CD4-positive, alpha-beta memory T cell (primary cell): ENCODE measurements around the gene CACNA1C. TPM values are rescaled to one million over a fixed set of nuclear protein-coding genes. Genes with fewer than 3 reads are reported as not detected.

ENCODE experiments used
- CTCF ChIA-PET: fragments of 350-600 bp; sonication (Branson Sonifier 250); formaldehyde crosslinking; loops from one replicate; lab custom pipeline; 2021; ENCODE audit warnings: inconsistent platforms; ENCODE audit not compliant: partially characterized antibody; lab: Charles Lee
- POLR2A ChIA-PET: fragments of 350-600 bp; sonication (Branson Sonifier 250); formaldehyde crosslinking; loops from one replicate; lab custom pipeline; 2021; ENCODE audit not compliant: partially characterized antibody; lab: Charles Lee
- DNase-seq, 5 donors: peaks; one replicate each; pipeline versions ENCODE4 v3.0.0 to v3.0.0-alpha.2; 2020 to 2022; ENCODE audit warnings: mixed read lengths in 1 of 5
- H3K27ac ChIP-seq: one replicate; pipeline ENCODE4 v1.7.0; 2013; ENCODE audit warnings: low read depth, low read length
- H3K27me3 ChIP-seq: 2 replicates; pipeline ENCODE4 v1.7.0; 2013; ENCODE audit warnings: mild to moderate bottlenecking, low read length, moderate library complexity; ENCODE audit not compliant: insufficient read depth
- H3K36me3 ChIP-seq: 2 replicates; pipeline ENCODE4 v1.7.0; 2013; ENCODE audit warnings: mild to moderate bottlenecking, low read length, moderate library complexity; ENCODE audit not compliant: insufficient read depth
- H3K4me1 ChIP-seq: 2 replicates; pipeline ENCODE4 v1.7.0; 2013; ENCODE audit warnings: mild to moderate bottlenecking, low read length, moderate library complexity; ENCODE audit not compliant: insufficient read depth
- H3K4me3 ChIP-seq, 2 donors: one replicate each; pipeline ENCODE4 v1.7.0; 2013; ENCODE audit warnings: low read length in 2 of 2, mild to moderate bottlenecking in 1 of 2
- H3K9me3 ChIP-seq, 2 donors: one replicate each; pipeline ENCODE4 v1.7.0; 2013; ENCODE audit warnings: low read length in 2 of 2, control low read depth in 1 of 2; ENCODE audit not compliant: control insufficient read depth in 1 of 2
- H3K27ac Mint-ChIP-seq, 7 donors: one replicate each; pipeline ENCODE4 v1.8.0; 2020 to 2021; ENCODE audit warnings: mixed read lengths in 7 of 7, mild to moderate bottlenecking in 6 of 7, inconsistent platforms in 3 of 7, moderate library complexity in 3 of 7
- H3K27me3 Mint-ChIP-seq, 2 donors: one replicate each; pipeline ENCODE4 v1.8.0; 2020 to 2021; ENCODE audit warnings: mixed read lengths in 2 of 2
- H3K36me3 Mint-ChIP-seq, 2 donors: one replicate each; pipeline ENCODE4 v1.8.0; 2020 to 2021; ENCODE audit warnings: mixed read lengths in 2 of 2, inconsistent platforms in 1 of 2, mild to moderate bottlenecking in 1 of 2
- H3K4me1 Mint-ChIP-seq, 4 donors: one replicate each; pipeline ENCODE4 v1.8.0; 2020 to 2021; ENCODE audit warnings: mixed read lengths in 4 of 4, mild to moderate bottlenecking in 1 of 4
- H3K4me3 Mint-ChIP-seq, 8 donors: one replicate each; pipeline ENCODE4 v1.8.0; 2020 to 2021; ENCODE audit warnings: mixed read lengths in 8 of 8, mild to moderate bottlenecking in 7 of 8, moderate library complexity in 6 of 8, inconsistent platforms in 3 of 8
- H3K9me3 Mint-ChIP-seq, 8 donors: one replicate each; pipeline ENCODE4 v1.8.0; 2020 to 2021; ENCODE audit warnings: mixed read lengths in 8 of 8, mild to moderate bottlenecking in 5 of 8, inconsistent platforms in 3 of 8, moderate library complexity in 1 of 8
- intact Hi-C: fragments of 100-400 bp; cut with micrococcal nuclease; formaldehyde crosslinking; loops from one replicate; pipeline ENCODE4 v1.15.1; 2023
- polyA plus RNA-seq, 2 donors: library from polyadenylated mRNA; unstranded; fragments of 300-500 nt; fragmentation: Illumina TruSeq; gene quantifications; one replicate each; pipeline ENCODE4 v1.2.3, GENCODE V29; 2021
- total RNA-seq, 2 experiments: library from RNA; stranded (reverse); gene quantifications; one replicate each; pipeline ENCODE4 v1.2.3, GENCODE V29; 2021

The CACNA1C gene
- total and polyA plus RNA-seq, 4 experiments from 2014 or later, result 0.05 to 0.21 (median 0.07) TPM

GRCh38 chr12:2432856-2433255 is 380.1 kb downstream of the CACNA1C start:
- Histone ChIP-seq H3K9me3 (no peaks in the 10 kb centered on the region), H3K27ac (no peak overlapping the region), H3K36me3 (no peaks in the 10 kb centered on the region), H3K4me3 (no peak overlapping the region), H3K27me3 (no peaks in the 10 kb centered on the region), H3K4me1 (no peaks in the 10 kb centered on the region)
- ChIA-PET CTCF (no interaction called here), POLR2A (no interaction called here)
- intact Hi-C loops, result no loop called here
- Mint-ChIP-seq H3K27me3 (peaks cover 7 to 8% of the 10 kb centered on the region in 2 donors), H3K4me3 (no peak overlapping the region), H3K9me3 (peaks cover 0 to 2% (median 0%) of the 10 kb centered on the region in 8 donors), H3K36me3 (no peaks in the 10 kb centered on the region), H3K4me1 (no peaks in the 10 kb centered on the region), H3K27ac (no peak overlapping the region)
- DNase-seq, result no peak

- Mint-ChIP-seq H3K36me3 (no peaks in the 10 kb centered on the region), H3K4me3 (no peak overlapping the region), H3K4me1 (no peaks in the 10 kb centered on the region), H3K9me3 (peaks cover 0 to 2% (median 0%) of the 10 kb centered on the region in 8 donors), H3K27ac (no peak overlapping the region), H3K27me3 (peaks cover 7 to 8% of the 10 kb centered on the region in 2 donors)
- H3K27ac ChIP-seq, result no peak overlapping the region
- H3K27me3 ChIP-seq, result no peaks in the 10 kb centered on the region
- no peaks in the 10 kb centered on the region for H3K4me1 ChIP-seq
- no peak for DNase-seq
- H3K4me3 ChIP-seq, result no peak overlapping the region
- H3K36me3 ChIP-seq, result no peaks in the 10 kb centered on the region
- POLR2A ChIA-PET, result no interaction called here
- CTCF ChIA-PET, result no interaction called here
- no peaks in the 10 kb centered on the region for H3K9me3 ChIP-seq
- intact Hi-C loops, result no loop called here
Observed at GRCh38 chr12:2435511-2435910, 382.7 kb downstream of the CACNA1C start.

- Histone ChIP-seq H3K36me3 (no peaks in the 10 kb centered on the region), H3K9me3 (no peaks in the 10 kb centered on the region), H3K4me1 (no peaks in the 10 kb centered on the region), H3K4me3 (no peak overlapping the region), H3K27me3 (no peaks in the 10 kb centered on the region), H3K27ac (no peak overlapping the region)
- intact Hi-C loops, result no loop called here
- Mint-ChIP-seq H3K4me1 (no peaks in the 10 kb centered on the region), H3K27me3 (peaks cover 6 to 9% of the 10 kb centered on the region in 2 donors), H3K4me3 (no peak overlapping the region), H3K36me3 (no peaks in the 10 kb centered on the region), H3K27ac (no peak overlapping the region), H3K9me3 (peaks cover 0 to 2% (median under 1%) of the 10 kb centered on the region in 8 donors)
- no peak for DNase-seq
- POLR2A ChIA-PET, result no interaction called here
- CTCF ChIA-PET, result no interaction called here
Observed at GRCh38 chr12:2439332-2440100, 386.7 kb downstream of the CACNA1C start.

GRCh38 chr12:2443776-2444175 is 391.0 kb downstream of the CACNA1C start:
- POLR2A ChIA-PET, result no interaction called here
- H3K4me1 ChIP-seq, result no peaks in the 10 kb centered on the region
- H3K9me3 ChIP-seq, result no peaks in the 10 kb centered on the region
- intact Hi-C loops, result no loop called here
- H3K4me3 ChIP-seq, result no peak overlapping the region
- peaks cover 8 to 13% of the 10 kb centered on the region in 2 donors for H3K27me3 Mint-ChIP-seq
- H3K36me3 ChIP-seq, result no peaks in the 10 kb centered on the region
- no peaks in the 10 kb centered on the region for H3K27me3 ChIP-seq
- H3K27ac ChIP-seq, result no peak overlapping the region
- DNase-seq, result no peak
- H3K4me3 Mint-ChIP-seq, result no peak overlapping the region
- CTCF ChIA-PET, result no interaction called here
- no peak overlapping the region for H3K27ac Mint-ChIP-seq
- H3K36me3 Mint-ChIP-seq, result no peaks in the 10 kb centered on the region
- H3K4me1 Mint-ChIP-seq, result no peaks in the 10 kb centered on the region
- peaks cover 0 to 4% (median 0%) of the 10 kb centered on the region in 8 donors for H3K9me3 Mint-ChIP-seq

- H3K4me3 Mint-ChIP-seq, result no peak overlapping the region
- H3K36me3 ChIP-seq, result no peaks in the 10 kb centered on the region
- H3K9me3 Mint-ChIP-seq, result peaks cover 0 to 4% (median 0%) of the 10 kb centered on the region in 8 donors
- POLR2A ChIA-PET, result no interaction called here
- H3K27ac ChIP-seq, result no peak overlapping the region
- H3K36me3 Mint-ChIP-seq, result no peaks in the 10 kb centered on the region
- no peaks in the 10 kb centered on the region for H3K9me3 ChIP-seq
- no peaks in the 10 kb centered on the region for H3K4me1 ChIP-seq
- CTCF ChIA-PET, result no interaction called here
- intact Hi-C loops, result no loop called here
- H3K27me3 ChIP-seq, result no peaks in the 10 kb centered on the region
- H3K27me3 Mint-ChIP-seq, result peaks cover 8 to 13% of the 10 kb centered on the region in 2 donors
- DNase-seq, result no peak
- no peak overlapping the region for H3K4me3 ChIP-seq
- H3K27ac Mint-ChIP-seq, result no peak overlapping the region
- H3K4me1 Mint-ChIP-seq, result no peaks in the 10 kb centered on the region
Observed at GRCh38 chr12:2445968-2446367, 393.2 kb downstream of the CACNA1C start.

GRCh38 chr12:2447861-2448260 is 395.1 kb downstream of the CACNA1C start:
- peaks cover 0 to 4% (median 0%) of the 10 kb centered on the region in 8 donors for H3K9me3 Mint-ChIP-seq
- intact Hi-C loops, result no loop called here
- H3K36me3 Mint-ChIP-seq, result no peaks in the 10 kb centered on the region
- H3K27ac ChIP-seq, result no peak overlapping the region
- ChIA-PET POLR2A (no interaction called here), CTCF (no interaction called here)
- no peaks in the 10 kb centered on the region for H3K9me3 ChIP-seq
- H3K4me3 Mint-ChIP-seq, result no peak overlapping the region
- H3K4me1 ChIP-seq, result no peaks in the 10 kb centered on the region
- H3K27ac Mint-ChIP-seq, result no peak overlapping the region
- no peaks in the 10 kb centered on the region for H3K4me1 Mint-ChIP-seq
- H3K27me3 Mint-ChIP-seq, result peaks cover 8 to 10% of the 10 kb centered on the region in 2 donors
- DNase-seq, result no peak
- H3K36me3 ChIP-seq, result no peaks in the 10 kb centered on the region
- H3K4me3 ChIP-seq, result no peak overlapping the region
- no peaks in the 10 kb centered on the region for H3K27me3 ChIP-seq

GRCh38 chr12:2449586-2449985 is 396.8 kb downstream of the CACNA1C start:
- H3K27ac Mint-ChIP-seq, result no peak overlapping the region
- Histone ChIP-seq H3K4me1 (no peaks in the 10 kb centered on the region), H3K27me3 (no peaks in the 10 kb centered on the region), H3K4me3 (no peak overlapping the region), H3K27ac (no peak overlapping the region), H3K36me3 (no peaks in the 10 kb centered on the region), H3K9me3 (no peaks in the 10 kb centered on the region)
- peaks cover 4 to 9% of the 10 kb centered on the region in 2 donors for H3K27me3 Mint-ChIP-seq
- intact Hi-C loops, result no loop called here
- no peaks in the 10 kb centered on the region for H3K4me1 Mint-ChIP-seq
- H3K9me3 Mint-ChIP-seq, result peaks cover 0 to 4% (median 0%) of the 10 kb centered on the region in 8 donors
- no peak for DNase-seq
- no peaks in the 10 kb centered on the region for H3K36me3 Mint-ChIP-seq
- no peak overlapping the region for H3K4me3 Mint-ChIP-seq
- ChIA-PET POLR2A (no interaction called here), CTCF (no interaction called here)
